ENCODE data around the gene AOPEP. TPM values are rescaled to one million over a fixed set of nuclear protein-coding genes. Genes with fewer than 3 reads are reported as not detected.

Gene AOPEP
- total RNA-seq, 1 experiment from 2014 or later: 15.0 TPM

GRCh38 chr9:95023217-95024003, 296.9 kb downstream of the AOPEP start:
- H3K79me2 ChIP-seq (ENCODE audit: insufficient read depth, low read length): no peaks in the 10 kb centered on the region
- H3K27ac ChIP-seq (ENCODE audit: insufficient read length, low read depth, low read length): no peak overlapping the region
- no peak overlapping the region for H4K8ac ChIP-seq (replicated peaks; ENCODE audit: insufficient read length, low read depth, low read length)
- H3K27me3 Mint-ChIP-seq (ENCODE audit: low read depth): no peaks in the 10 kb centered on the region
- no peak for TF ChIP-seq CTCF (conservative IDR thresholded peaks at IDR 0.05)
- H3K56ac ChIP-seq (ENCODE audit: insufficient read length, low read depth, low read length): no peak overlapping the region
- no peak overlapping the region for H3K9ac ChIP-seq (ENCODE audit: extremely low read depth, insufficient read length, low read length)
- H2BK20ac ChIP-seq (ENCODE audit: low read depth, low read length, poor library complexity, severe bottlenecking): no peak overlapping the region
- no peak overlapping the region for H2AK5ac ChIP-seq (ENCODE audit: insufficient read length, low read length)
- peaks cover 8 to 13% of the 10 kb centered on the region in 2 experiments for H3K4me1 Mint-ChIP-seq
- no peak overlapping the region for H3K4me2 ChIP-seq (ENCODE audit: insufficient read depth, insufficient read length, low read length)
- no peak overlapping the region for H4K91ac ChIP-seq (ENCODE audit: insufficient read length, low read depth, low read length)
- no peak overlapping the region for H3K4me3 Mint-ChIP-seq
- no peak overlapping the region for H2BK120ac ChIP-seq (ENCODE audit: low read depth, low read length, poor library complexity, severe bottlenecking)
- peak overlapping the region in 1 of 3 experiments; percentile 24; a peak in 1 of 7 replicates for H3K27ac Mint-ChIP-seq
- H3K27me3 ChIP-seq (ENCODE audit: insufficient read depth, low read length): no peaks in the 10 kb centered on the region
- H2BK12ac ChIP-seq (ENCODE audit: insufficient read length, low read depth, low read length): no peak overlapping the region
- H3K14ac ChIP-seq (ENCODE audit: insufficient read depth, low read length): no peak overlapping the region; the same call in 1 of the 2 replicates
- no peaks in the 10 kb centered on the region for H3K9me3 Mint-ChIP-seq
- WGBS (ENCODE audit: extremely low coverage, insufficient read length, low lambda C conversion rate): no CpG with 5 or more reads among the region's 9 CpGs
- no peak overlapping the region for H2BK5ac ChIP-seq (ENCODE audit: insufficient read length, low read length)
- H3K23me2 ChIP-seq (ENCODE audit: insufficient read length, low read depth, low read length, poor library complexity, severe bottlenecking): no peaks in the 10 kb centered on the region
- no peak for DNase-seq
- H4K20me1 ChIP-seq (ENCODE audit: control insufficient read depth, insufficient read depth, insufficient read length): peaks cover 3% of the 10 kb centered on the region
- no peak overlapping the region for H3K4ac ChIP-seq (ENCODE audit: low read depth, low read length)
- no peaks in the 10 kb centered on the region for H3K9me3 ChIP-seq (ENCODE audit: control insufficient read depth, low read depth, low read length)
- H4K5ac ChIP-seq (ENCODE audit: insufficient read length, low read depth, low read length): no peak overlapping the region
- H3K23ac ChIP-seq (ENCODE audit: insufficient read length, low read depth, low read length): no peak overlapping the region
- H3K36me3 Mint-ChIP-seq (ENCODE audit: insufficient read depth in 1 of 3, low read depth in 3 of 3): peaks cover 0 to 6% (median 4%) of the 10 kb centered on the region in 3 experiments; a peak in 1 of 7 replicates
- no peak overlapping the region for H3K18ac ChIP-seq (ENCODE audit: insufficient read length, low read depth, low read length)
- H2AFZ ChIP-seq (ENCODE audit: low read length): no peak overlapping the region
- no peak overlapping the region for H3T11ph ChIP-seq (ENCODE audit: low read length)
- H3K79me1 ChIP-seq (ENCODE audit: insufficient read depth, low read depth, low read length, poor library complexity, severe bottlenecking): no peaks in the 10 kb centered on the region
- H3K4me1 ChIP-seq (ENCODE audit: insufficient read depth, low read length): no peaks in the 10 kb centered on the region
- H2BK15ac ChIP-seq (ENCODE audit: low read depth, low read length): no peak overlapping the region
